Measurements from ENCODE around the gene TUBA4A. TPM values are rescaled to one million over a fixed set of nuclear protein-coding genes. Genes with fewer than 3 reads are reported as not detected.
A peak's percentile ranks its signal among the peaks of the same experiment; 100 is the strongest.

TUBA4A gene
- total and polyA plus RNA-seq, 7 donors: 47.1 to 109 (median 74.4) TPM

DNA sequence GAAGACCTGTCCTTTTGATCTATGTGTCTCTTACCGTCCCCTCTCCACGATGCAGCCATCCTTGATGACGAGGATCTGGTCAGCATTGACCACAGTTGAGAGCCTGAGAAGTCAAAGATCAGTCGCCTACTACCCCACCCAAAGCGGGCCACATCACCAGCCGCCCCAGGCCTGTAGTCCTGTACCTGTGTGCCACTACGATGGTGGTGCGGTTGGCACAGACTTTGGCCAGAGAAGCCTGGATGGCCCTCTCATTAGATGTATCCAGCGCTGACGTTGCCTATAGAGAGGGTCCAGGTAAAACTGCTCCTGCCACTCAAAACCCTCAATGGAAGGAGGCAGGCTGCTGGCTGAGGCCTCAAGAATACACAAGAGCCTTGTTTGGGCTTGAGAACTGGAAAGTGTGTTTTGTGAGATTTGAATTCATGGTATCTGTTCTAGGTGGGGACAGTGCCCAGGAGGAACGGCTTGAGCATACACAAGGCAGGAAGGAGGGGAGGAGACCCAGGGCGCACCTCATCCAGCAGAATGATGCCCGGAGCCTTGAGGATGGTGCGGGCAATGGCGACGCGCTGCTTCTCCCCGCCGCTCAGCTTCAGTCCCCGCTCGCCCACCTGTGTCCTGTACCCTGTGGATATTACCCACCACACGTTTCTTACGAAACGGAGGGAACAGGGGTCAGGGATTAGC lies 43.4 kb downstream of the TUBA4A start:
- no peak for TF ChIP-seq POLR2AphosphoS5 (IDR thresholded peaks at IDR 0.05)
- TF ChIP-seq POLR2A (IDR thresholded peaks at IDR 0.05): no peak
- TF ChIP-seq, protein P1, sequence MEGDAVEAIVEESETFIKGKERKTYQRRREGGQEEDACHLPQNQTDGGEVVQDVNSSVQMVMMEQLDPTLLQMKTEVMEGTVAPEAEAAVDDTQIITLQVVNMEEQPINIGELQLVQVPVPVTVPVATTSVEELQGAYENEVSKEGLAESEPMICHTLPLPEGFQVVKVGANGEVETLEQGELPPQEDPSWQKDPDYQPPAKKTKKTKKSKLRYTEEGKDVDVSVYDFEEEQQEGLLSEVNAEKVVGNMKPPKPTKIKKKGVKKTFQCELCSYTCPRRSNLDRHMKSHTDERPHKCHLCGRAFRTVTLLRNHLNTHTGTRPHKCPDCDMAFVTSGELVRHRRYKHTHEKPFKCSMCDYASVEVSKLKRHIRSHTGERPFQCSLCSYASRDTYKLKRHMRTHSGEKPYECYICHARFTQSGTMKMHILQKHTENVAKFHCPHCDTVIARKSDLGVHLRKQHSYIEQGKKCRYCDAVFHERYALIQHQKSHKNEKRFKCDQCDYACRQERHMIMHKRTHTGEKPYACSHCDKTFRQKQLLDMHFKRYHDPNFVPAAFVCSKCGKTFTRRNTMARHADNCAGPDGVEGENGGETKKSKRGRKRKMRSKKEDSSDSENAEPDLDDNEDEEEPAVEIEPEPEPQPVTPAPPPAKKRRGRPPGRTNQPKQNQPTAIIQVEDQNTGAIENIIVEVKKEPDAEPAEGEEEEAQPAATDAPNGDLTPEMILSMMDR (IDR thresholded peaks at IDR 0.05): no peak
- no peak for TF ChIP-seq EP300 (IDR thresholded peaks at IDR 0.05)
- H3K4me3 ChIP-seq: no peak overlapping the region
- no peak overlapping the region for H3K27ac ChIP-seq
- intact Hi-C loops (cut with DNase I): no loop called here
- no peaks in the 10 kb centered on the region for H3K27me3 ChIP-seq
- WGBS, 2 donors: 95 to 96% methylated on average over 24 of the region's 24 CpGs
- DNase-seq: peak; percentile 60
- H3K9me3 ChIP-seq: no peaks in the 10 kb centered on the region
- H3K36me3 ChIP-seq: peaks cover 9 to 63% (median 41%) of the 10 kb centered on the region in 4 donors
- H3K4me1 ChIP-seq: peaks cover 0 to 22% (median 19%) of the 10 kb centered on the region in 4 donors

DNA sequence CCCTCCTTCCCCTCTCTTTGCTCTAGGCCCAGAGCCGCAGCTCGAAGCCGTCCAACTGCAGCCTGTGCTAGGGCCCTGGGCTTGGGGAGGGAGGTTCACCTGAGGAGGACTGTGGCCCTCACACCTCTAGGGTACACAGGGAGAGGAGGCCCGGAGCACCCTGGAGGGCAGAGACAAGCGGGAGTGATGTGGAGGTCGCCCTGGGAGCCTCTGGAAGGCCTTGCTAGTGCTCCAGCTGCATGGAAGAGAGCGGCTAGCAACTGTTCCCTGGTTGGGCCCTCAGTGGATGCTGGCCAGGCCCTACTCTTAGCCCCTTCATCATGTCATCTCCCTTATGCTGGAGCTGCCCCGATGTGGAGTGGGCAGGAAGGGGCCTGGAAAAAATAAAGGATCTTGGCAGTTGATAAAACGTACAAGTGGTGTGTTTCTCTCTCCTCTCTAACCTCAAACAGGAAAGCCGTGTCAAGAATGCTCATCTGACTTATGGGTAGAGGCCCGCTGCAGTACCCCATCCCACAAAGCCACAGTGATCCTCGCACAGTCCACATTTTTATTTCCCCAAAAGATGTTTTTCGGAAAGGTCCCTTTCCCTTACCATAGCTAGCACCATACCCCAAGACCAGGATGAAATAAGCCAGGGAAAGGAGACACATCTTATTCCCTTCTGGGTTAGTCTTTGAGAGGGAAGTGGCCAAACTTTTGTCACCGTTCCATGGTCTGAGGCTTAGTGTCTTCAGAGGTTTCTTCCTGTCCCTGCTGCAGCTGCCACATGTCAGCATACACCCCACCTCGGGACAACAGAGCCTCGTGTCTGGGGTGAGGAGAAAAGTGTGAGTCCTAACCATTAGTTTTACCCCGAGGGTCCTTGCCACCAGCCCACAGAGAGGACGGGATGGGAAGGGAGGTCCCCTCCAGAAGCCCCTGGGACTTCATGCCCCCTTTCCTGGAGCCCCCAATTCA lies 44.2 kb downstream of the TUBA4A start:
- Histone ChIP-seq H3K27ac (no peak overlapping the region), H3K27me3 (no peaks in the 10 kb centered on the region), H3K9me3 (no peaks in the 10 kb centered on the region), H3K36me3 (peaks cover 9 to 58% (median 34%) of the 10 kb centered on the region in 4 donors), H3K4me3 (no peak overlapping the region), H3K4me1 (peaks cover 0 to 22% (median 19%) of the 10 kb centered on the region in 4 donors)
- intact Hi-C loops (cut with DNase I): no loop called here
- peak; percentile 63 for DNase-seq
- TF ChIP-seq POLR2A (IDR thresholded peaks at IDR 0.05): no peak
- TF ChIP-seq EP300 (IDR thresholded peaks at IDR 0.05): no peak
- TF ChIP-seq, protein P1 (IDR thresholded peaks at IDR 0.05): no peak
- no peak for TF ChIP-seq POLR2AphosphoS5 (IDR thresholded peaks at IDR 0.05)
- WGBS, 2 donors: 71 to 87% methylated on average over 18 of the region's 18 CpGs

DNA sequence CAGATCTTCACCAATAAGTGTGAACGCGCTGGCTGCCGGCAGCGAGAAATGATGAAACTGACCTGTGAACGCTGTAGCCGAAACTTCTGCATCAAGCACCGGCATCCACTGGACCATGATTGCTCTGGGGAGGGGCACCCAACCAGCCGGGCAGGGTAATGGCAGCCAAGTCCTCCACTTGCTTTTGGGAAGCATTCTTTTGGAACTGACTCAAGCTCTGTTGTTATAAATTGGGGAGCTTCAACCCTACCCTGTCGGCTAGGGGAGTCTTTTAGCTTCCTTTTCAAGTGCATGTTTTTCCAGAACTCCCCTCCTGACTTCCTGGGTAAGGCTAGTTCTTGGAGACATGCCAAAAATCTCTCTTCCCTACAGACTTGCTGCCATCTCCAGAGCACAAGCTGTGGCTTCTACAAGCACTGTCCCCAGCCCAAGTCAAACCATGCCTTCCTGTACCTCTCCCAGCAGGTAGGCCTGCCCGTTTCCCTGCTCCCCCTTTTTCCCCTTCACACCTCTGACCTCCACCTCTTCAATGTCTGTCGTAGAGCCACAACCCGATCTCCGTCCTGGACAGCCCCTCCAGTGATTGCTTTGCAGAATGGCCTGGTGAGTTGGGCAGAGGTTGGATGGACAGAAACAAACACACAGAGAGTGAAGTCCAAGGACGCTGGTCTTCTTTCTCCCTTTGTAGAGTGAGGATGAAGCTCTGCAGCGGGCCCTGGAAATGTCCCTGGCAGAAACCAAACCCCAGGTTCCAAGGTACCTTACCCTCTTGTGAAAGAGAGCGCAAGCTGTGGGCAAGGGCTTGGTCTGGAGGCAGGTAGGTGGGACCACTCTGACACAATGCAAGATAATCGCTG lies 45.6 kb downstream of the TUBA4A start:
- no peaks in the 10 kb centered on the region for H3K27me3 ChIP-seq
- peak overlapping the region; percentile 93 to 97 (median 96) for H3K27ac ChIP-seq
- no peaks in the 10 kb centered on the region for H3K9me3 ChIP-seq
- peaks cover 6 to 44% (median 24%) of the 10 kb centered on the region in 4 donors for H3K36me3 ChIP-seq
- H3K4me1 ChIP-seq: peaks cover 0 to 22% (median 19%) of the 10 kb centered on the region in 4 donors
- WGBS, 2 donors: 66 to 75% methylated on average over 17 of the region's 17 CpGs
- H3K4me3 ChIP-seq: peak overlapping the region in 1 of 4 donors; percentile 66
- intact Hi-C loops (cut with DNase I): loop anchor here (1.0 kb wide), 2 partner anchors 9 to 48 kb away; partner anchors contain the start of gene NHEJ1
- TF ChIP-seq EP300 (IDR thresholded peaks at IDR 0.05) (no peak), POLR2AphosphoS5 (IDR thresholded peaks at IDR 0.05) (no peak)
- peak; percentile 55 for DNase-seq

GRCh38 chr2:219207134-219207883 lies 46.4 kb downstream of the TUBA4A start:
- WGBS, 2 donors: 17 to 23% methylated on average over 22 of the region's 22 CpGs
- DNase-seq: peak; percentile 66

More at GRCh38 chr2:219207134-219207883, 46.4 kb downstream of the TUBA4A start:
- Histone ChIP-seq H3K27me3 (no peaks in the 10 kb centered on the region), H3K4me1 (peaks cover 0 to 22% (median 19%) of the 10 kb centered on the region in 4 donors), H3K27ac (peak overlapping the region; percentile 93 to 97 (median 96)), H3K9me3 (no peaks in the 10 kb centered on the region), H3K36me3 (peaks cover 0 to 36% (median 16%) of the 10 kb centered on the region in 4 donors), H3K4me3 (peak overlapping the region; percentile 62 to 76 (median 68))
- no peak for TF ChIP-seq POLR2A (IDR thresholded peaks at IDR 0.05)
- TF ChIP-seq, protein P1 (IDR thresholded peaks at IDR 0.05): no peak
- no peak for TF ChIP-seq POLR2AphosphoS5 (IDR thresholded peaks at IDR 0.05)
- TF ChIP-seq EP300 (IDR thresholded peaks at IDR 0.05): no peak
- intact Hi-C loops (cut with DNase I): loop anchor here (1.0 kb wide), 2 partner anchors 10 to 47 kb away; partner anchors contain the start of gene NHEJ1
